Mucosa of descending colon (tissue), 3 donors: Measurements from ENCODE around the gene RPS10. TPM values are rescaled to one million over a fixed set of nuclear protein-coding genes. Genes with fewer than 3 reads are reported as not detected.
A peak's percentile ranks its signal among the peaks of the same experiment; 100 is the strongest.

Experiments
- ATAC-seq: fragments of 200-7000 bp; cut with Tn5 transposase; one replicate; pipeline ENCODE4 v1.9.1; 2020; ENCODE audit warnings: mild to moderate bottlenecking, moderate library complexity
- DNase-seq, 3 donors: peaks; one replicate each; pipeline ENCODE4 v3.0.0-alpha.2; 2020
- H3K36me3 ChIP-seq: fragments of 200-600 bp; one replicate; pipeline ENCODE4 v1.8.0; 2021; ENCODE audit warnings: low read depth, mild to moderate bottlenecking
- H3K4me1 ChIP-seq: fragments of 200-600 bp; one replicate; pipeline ENCODE4 v1.8.0; 2021; ENCODE audit warnings: low read depth, mild to moderate bottlenecking
- H3K4me3 ChIP-seq: fragments of 200-600 bp; one replicate; pipeline ENCODE4 v1.8.0; 2021; ENCODE audit warnings: mild to moderate bottlenecking
- H3K9me3 ChIP-seq: fragments of 200-600 bp; one replicate; pipeline ENCODE4 v1.8.0; 2021; ENCODE audit warnings: mild to moderate bottlenecking
- CTCF ChIP-seq: fragments of 200-600 bp; IDR thresholded peaks from one replicate; pipeline ENCODE4 v1.8.0; 2022; ENCODE audit warnings: antibody characterized with exemption, mild to moderate bottlenecking
- intact Hi-C, 2 donors: fragments of 100-400 bp; cut with DNase I in 1 of 2; cut with micrococcal nuclease in 1 of 2; formaldehyde crosslinking; loops; one replicate each; pipeline versions ENCODE4 v1.11.0 to v1.11.1; 2022; cut with DNase I, micrococcal nuclease
- total RNA-seq, 3 donors: library from RNA; stranded (reverse); fragmentation: NEBNext Ultra II Directional in 2 of 3; extraction: Animal tissue kit (Norgen Biotek cat#: 25700) in 2 of 3; gene quantifications; one replicate each; pipeline versions ENCODE4 v1.2.1 to v1.2.4, GENCODE V29; 2021 to 2023
- donor health status: DM: no; HTN: no; CAD: no; lungs with moderate emphysema.
- donor health status: DM: no; HTN: no; CAD: no.
- donor health status: DM: no; HTN: yes; CAD: no.

The RPS10 gene
- total RNA-seq, 3 donors from 2014 or later: 999 to 1,006 (median 1,004) TPM

- ATAC-seq: no peak
These were observed 40.1 kb downstream of the RPS10 start for GRCh38 chr6:34385793-34386195.

GRCh38 chr6:34384321-34385153, 41.3 kb downstream of the RPS10 start:
- ATAC-seq (no peak), DNase-seq (no peak)
- H3K4me1 ChIP-seq: peaks cover 8% of the 10 kb centered on the region
- H3K36me3 ChIP-seq: no peaks in the 10 kb centered on the region
- no peak overlapping the region for H3K4me3 ChIP-seq
- no peaks in the 10 kb centered on the region for H3K9me3 ChIP-seq
- TF ChIP-seq CTCF: no peak
- intact Hi-C loops: no loop called here

More at GRCh38 chr6:34385793-34386195, 40.1 kb downstream of the RPS10 start:
- H3K36me3 ChIP-seq: no peaks in the 10 kb centered on the region
- H3K9me3 ChIP-seq: no peaks in the 10 kb centered on the region
- no peak overlapping the region for H3K4me3 ChIP-seq
- intact Hi-C loops: no loop called here
- TF ChIP-seq CTCF: no peak
- H3K4me1 ChIP-seq: peaks cover 9% of the 10 kb centered on the region
- DNase-seq: no peak

- Histone ChIP-seq H3K4me3 (no peak overlapping the region), H3K4me1 (peaks cover 8% of the 10 kb centered on the region), H3K9me3 (no peaks in the 10 kb centered on the region), H3K36me3 (no peaks in the 10 kb centered on the region)
- ATAC-seq (no peak), DNase-seq (no peak)
- intact Hi-C loops: no loop called here
- TF ChIP-seq CTCF: no peak
These were observed 42.1 kb downstream of the RPS10 start for GRCh38 chr6:34383656-34384320.

GRCh38 chr6:34383161-34383631, 42.7 kb downstream of the RPS10 start:
- Histone ChIP-seq H3K9me3 (no peaks in the 10 kb centered on the region), H3K36me3 (no peaks in the 10 kb centered on the region), H3K4me1 (peaks cover 8% of the 10 kb centered on the region), H3K4me3 (no peak overlapping the region)
- intact Hi-C loops: no loop called here
- TF ChIP-seq CTCF: no peak
- DNase-seq: peak in 1 of 3 donors; percentile 12
- peak; percentile 48 for ATAC-seq

GRCh38 chr6:34381081-34381480, 44.8 kb downstream of the RPS10 start:
- no peak for TF ChIP-seq CTCF
- ATAC-seq: no peak
- no peaks in the 10 kb centered on the region for H3K9me3 ChIP-seq
- no peak overlapping the region for H3K4me3 ChIP-seq
- H3K36me3 ChIP-seq: no peaks in the 10 kb centered on the region
- peaks cover 3% of the 10 kb centered on the region for H3K4me1 ChIP-seq
- intact Hi-C loops: no loop called here
- no peak for DNase-seq
